H1 (cell line): ENCODE data around the gene NDST4. TPM values are rescaled to one million over a fixed set of nuclear protein-coding genes. Genes with fewer than 3 reads are reported as not detected.

Source experiments
- GABPA ChIP-seq: IDR thresholded peaks from 2 replicates; pipeline ENCODE4 v1.6.1; 2011; ENCODE audit warnings: mild to moderate bottlenecking, low read length, moderate library complexity, borderline replicate concordance; ENCODE audit not compliant: insufficient read depth
- NRF1 ChIP-seq: IDR thresholded peaks from 2 replicates; pipeline ENCODE4 v1.6.1; 2011; ENCODE audit warnings: mild to moderate bottlenecking, low read depth, low read length, improper control_type of control experiment
- RBBP5 ChIP-seq: IDR thresholded peaks from 2 replicates; pipeline ENCODE4 v1.7.1; 2012; ENCODE audit warnings: low read depth, mild to moderate bottlenecking, inconsistent platforms, low read length, moderate library complexity, borderline replicate concordance
- polyA plus RNA-seq, 7 experiments: library from polyadenylated mRNA; depleted of rRNA in 3 of 7; stranded (reverse) in 5 of 7; unstranded in 2 of 7; fragments of >200 nt in 5 of 7; fragments of 200-250 nt in 2 of 7; gene quantifications; 1 replicate in 5 of 7; 2 replicates in 1 of 7; 4 replicates in 1 of 7; pipeline versions ENCODE4 v1.2.1 to v1.2.3, GENCODE V29; 2011 to 2013; ENCODE audit warnings: missing spikeins in 2 of 7, mixed read lengths in 2 of 7
- total RNA-seq: library from RNA; stranded (reverse); fragmentation: NEBNext Ultra II Directional; extraction: Animal tissue kit (Norgen Biotek cat#: 25700); gene quantifications from 2 replicates; pipeline ENCODE4 v1.2.1, GENCODE V29; 2021

The NDST4 gene
- total and polyA plus RNA-seq, 2 of the 8 experiments (the other 6 are each of a cell fraction or from before 2014, with no cell fraction given) = 0.02 TPM; not detected in 1

- no peak for TF ChIP-seq RBBP5
- no peak for TF ChIP-seq GABPA
- TF ChIP-seq NRF1 = no peak
These were observed 252.6 kb downstream of the NDST4 start (continued) for GRCh38 chr4:114860786-114861185.
